Heart right ventricle (tissue), 16 donors: ENCODE measurements around the gene NAPA. TPM values are rescaled to one million over a fixed set of nuclear protein-coding genes. Genes with fewer than 3 reads are reported as not detected.

ENCODE experiments used
- ATAC-seq, 8 donors: fragments of 200-7000 bp; cut with Tn5 transposase; one replicate each; pipeline ENCODE4 v1.9.1; 2020; ENCODE audit warnings: mild to moderate bottlenecking in 8 of 8, moderate library complexity in 8 of 8, moderate number of reproducible peaks in 1 of 8
- DNase-seq, 2 donors: peaks; one replicate each; pipeline ENCODE4 v3.0.0-alpha.2; 2020
- H3K27ac ChIP-seq, 10 donors: fragments of 200-600 bp; sonication (generic) in 2 of 10; one replicate each; pipeline versions ENCODE4 v1.5.0 to v1.8.0; 2020 to 2022; ENCODE audit warnings: mild to moderate bottlenecking in 3 of 10
- H3K27me3 ChIP-seq, 7 donors: fragments of 200-600 bp; one replicate each; pipeline ENCODE4 v1.8.0; 2021 to 2022; ENCODE audit warnings: mild to moderate bottlenecking in 2 of 7
- H3K36me3 ChIP-seq, 9 donors: fragments of 200-600 bp; sonication (generic) in 1 of 9; one replicate each; pipeline versions ENCODE4 v1.5.0 to v1.8.0; 2020 to 2022; ENCODE audit warnings: mild to moderate bottlenecking in 2 of 9
- H3K4me1 ChIP-seq, 9 donors: fragments of 200-600 bp; sonication (generic) in 1 of 9; one replicate each; pipeline versions ENCODE4 v1.5.0 to v1.8.0; 2020 to 2022; ENCODE audit warnings: mild to moderate bottlenecking in 4 of 9
- H3K4me3 ChIP-seq, 10 donors: fragments of 200-600 bp; sonication (generic) in 2 of 10; one replicate each; pipeline versions ENCODE4 v1.5.0 to v1.8.0; 2020 to 2022; ENCODE audit warnings: mild to moderate bottlenecking in 7 of 10, moderate library complexity in 2 of 10
- H3K9me3 ChIP-seq, 11 donors: fragments of 200-600 bp in 10 of 11; sonication (generic) in 2 of 11; one replicate each; pipeline versions ENCODE4 v1.5.0 to v1.8.0; 2013 to 2022; ENCODE audit warnings: mild to moderate bottlenecking in 2 of 11, control low read depth in 1 of 11, moderate library complexity in 1 of 11
- CTCF ChIP-seq, 9 donors: fragments of 200-600 bp; sonication (generic) in 2 of 9; IDR thresholded peaks; one replicate each; pipeline versions ENCODE4 v1.5.0 to v1.8.0; 2021 to 2022; ENCODE audit warnings: antibody characterized with exemption in 9 of 9, mild to moderate bottlenecking in 5 of 9, moderate library complexity in 1 of 9
- WGBS, 2 donors: extraction: QIAGEN DNeasy Blood & Tissue Kit; methylation state at CpG; one replicate each; pipeline ENCODE4 v1.1.7; 2013; ENCODE audit warnings: inconsistent platforms in 1 of 2; 5-methylcytosine and 5-hydroxymethylcytosine counted together
- intact Hi-C, 10 donors: fragments of 100-400 bp; cut with DNase I; formaldehyde crosslinking; loops; one replicate each; pipeline versions ENCODE4 v1.11.1 to v1.14.2; 2022
- polyA plus RNA-seq, 2 donors: library from polyadenylated mRNA; stranded (reverse); fragments of 200-250 nt; gene quantifications; one replicate each; pipeline ENCODE4 v1.2.3, GENCODE V29; 2013
- total RNA-seq, 10 donors: library from RNA; stranded (reverse); fragmentation: NEBNext Ultra II Directional in 3 of 10; extraction: Animal tissue kit (Norgen Biotek cat#: 25700) in 3 of 10; gene quantifications; one replicate each; pipeline versions ENCODE4 v1.2.1 to v1.2.4, GENCODE V29; 2021 to 2023
- donor health status: Arrhythmogenic right ventricular cardiomyopathy.
- donor health status: ischemic (EF 13 %, LVEDD 7.1; RV severe dilation, severe dysfunction).
- donor health status: healthy with polysubstance abuse.
- donor health status: DM: no; HTN: yes; CAD: no.
- donor health status: DM: no; HTN: no; CAD: no.
- donor health status: ischemic (EF 25% LVEDD 6.9; RV normal size, moderate dysfunction).
- donor health status: ischemic (EF 25% LVEDD 5.7; RV mildly dilated, moderate dysfunction).
- donor health status: healthy.
- donor health status: DM: yes; HTN: yes; CAD: no.
- donor health status: Ischemic cardiomyopathy.
- donor health status: ischemic (EF 35%, LVEDD 5.7; RV mildly dilated, moderate dysfunction).
- donor health status: nonischemic (EF 11% LVEDD 7.7; RV severe dilation, severe dysfunction).
- donor health status: DM: yes; HTN: yes; CAD: no.
- donor health status: PGD.
- donor health status: ischemic (EF 29% LVEDD 5.4; RV normal size, mild dysfunction).
- donor health status: nonischemic (EF 23%, LVEDD 6.1; RV moderate dilation, normal function).

Gene NAPA
- total and polyA plus RNA-seq, 12 donors: 115 to 183 (median 125) TPM

DNA sequence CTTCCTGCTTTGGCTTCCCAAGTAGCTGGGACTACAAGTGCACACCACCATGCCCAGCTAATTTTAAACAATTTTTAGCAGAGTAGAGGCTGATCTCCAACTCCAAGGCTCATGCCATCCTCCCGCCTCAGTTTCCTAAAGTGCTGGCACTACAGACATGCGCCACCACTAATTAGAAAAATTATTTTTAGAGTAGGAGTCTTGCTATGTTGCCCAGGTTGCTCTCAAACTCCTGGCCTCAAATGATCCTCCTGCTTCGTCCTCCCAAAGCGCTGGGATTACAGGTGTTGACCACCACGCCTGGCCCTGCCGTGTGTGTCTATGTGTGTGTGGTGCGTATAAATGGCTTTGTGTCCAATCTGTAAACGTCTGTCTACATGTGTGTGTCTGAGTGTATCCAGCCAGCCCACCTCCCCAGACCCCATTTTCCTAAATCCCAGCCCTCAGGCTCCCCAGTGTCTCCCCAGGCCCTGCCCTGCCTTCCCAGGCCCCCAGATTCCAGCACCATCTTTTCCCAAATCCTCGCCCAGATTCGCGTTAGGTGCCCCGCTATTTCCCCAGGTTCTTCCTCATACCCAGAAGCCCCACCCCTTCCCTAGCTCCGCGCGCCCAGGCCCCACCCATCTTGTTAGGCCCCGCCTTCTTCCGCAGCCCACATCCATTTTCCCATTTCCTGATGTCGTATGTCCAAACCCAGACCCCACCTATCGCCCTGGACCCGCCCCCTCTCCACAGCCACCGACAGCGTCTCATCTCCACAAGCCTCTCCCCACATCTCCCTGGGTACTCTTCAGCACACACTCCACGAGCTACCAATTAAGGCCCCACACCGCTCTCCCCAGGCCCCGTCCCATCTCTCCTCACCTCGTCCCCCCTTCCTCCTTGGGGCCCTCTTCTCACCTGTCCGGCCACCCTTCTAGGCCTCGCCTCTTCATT lies 68.1 kb downstream of the NAPA start:
- DNase-seq (no peak), ATAC-seq (peak in 1 of 8 donors; percentile 38)
- Histone ChIP-seq H3K27me3 (peaks cover 5 to 96% (median 92%) of the 10 kb centered on the region in 7 donors), H3K36me3 (no peaks in the 10 kb centered on the region), H3K4me1 (peaks cover 0 to 33% (median 15%) of the 10 kb centered on the region in 9 donors), H3K27ac (no peak overlapping the region), H3K4me3 (peak overlapping the region in 1 of 10 donors; percentile 22), H3K9me3 (peaks cover 0 to 6% (median 0%) of the 10 kb centered on the region in 11 donors)
- intact Hi-C loops: loop anchor here in 1 of 10 donors (10.0 kb wide), 1 partner anchor 118 kb away; no protein-coding TSS in a partner anchor
- WGBS, 2 donors: 14 to 16% methylated on average over 28 of the region's 28 CpGs
- TF ChIP-seq CTCF (IDR thresholded peaks at IDR 0.05): no peak

DNA sequence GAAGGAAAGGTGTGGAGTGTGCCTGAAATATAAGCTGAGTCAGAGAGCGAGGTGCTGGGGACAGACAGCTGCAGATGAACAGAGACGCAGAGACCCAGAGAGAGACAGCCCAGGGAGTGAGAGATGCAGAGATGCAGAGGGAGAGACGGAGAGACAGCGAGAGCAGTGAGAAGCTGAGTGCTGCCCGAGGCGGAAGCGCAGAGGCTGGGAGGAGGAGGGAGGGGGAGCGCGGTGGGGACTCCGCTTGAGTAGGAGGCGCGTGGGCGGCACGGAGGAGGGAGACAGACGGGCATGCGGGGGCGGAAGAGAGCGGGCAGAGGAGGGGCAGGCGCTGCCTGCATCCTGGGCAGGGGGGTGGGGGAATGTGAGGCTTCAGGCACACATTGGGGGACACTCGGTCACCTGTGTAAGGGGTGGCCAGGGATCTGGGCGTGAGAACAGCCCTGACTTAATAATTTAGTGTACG lies 68.9 kb downstream of the NAPA start:
- TF ChIP-seq CTCF (IDR thresholded peaks at IDR 0.05): no peak
- H3K36me3 ChIP-seq: no peaks in the 10 kb centered on the region
- no peak overlapping the region for H3K4me3 ChIP-seq
- ATAC-seq: peak in 4 of 8 donors; percentile 30 to 48 (median 40)
- 6 to 7% methylated on average over 21 to 22 of the region's 22 CpGs for WGBS, 2 donors
- intact Hi-C loops: loop anchor here in 1 of 10 donors (10.0 kb wide), 1 partner anchor 119 kb away; no protein-coding TSS in a partner anchor
- H3K4me1 ChIP-seq: peaks cover 0 to 33% (median 15%) of the 10 kb centered on the region in 9 donors
- peaks cover 5 to 100% (median 97%) of the 10 kb centered on the region in 7 donors for H3K27me3 ChIP-seq
- no peak overlapping the region for H3K27ac ChIP-seq
- no peaks in the 10 kb centered on the region for H3K9me3 ChIP-seq
- DNase-seq: no peak

DNA sequence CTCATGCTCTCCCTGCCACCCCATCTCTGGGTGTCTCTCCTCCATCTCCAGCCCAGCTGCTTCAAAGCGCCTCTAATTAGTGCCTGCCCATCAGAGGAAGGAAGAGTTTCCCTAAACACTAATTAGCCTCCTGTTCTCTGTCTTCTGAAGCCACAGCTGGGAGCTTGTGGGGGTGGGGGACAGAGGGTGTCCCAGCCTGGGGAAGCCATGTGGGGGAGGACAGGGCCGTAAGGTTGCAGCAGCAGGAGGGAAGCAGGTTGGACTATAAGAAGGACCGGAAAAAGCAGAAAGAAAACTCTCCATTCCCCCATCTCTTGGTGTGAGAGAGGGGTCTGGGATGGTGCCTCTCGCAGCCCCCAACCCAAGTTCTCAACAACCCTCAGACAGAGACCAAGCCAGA lies 69.3 kb downstream of the NAPA start:
- WGBS, 2 donors: 47% methylated on average over 4 of the region's 4 CpGs
- TF ChIP-seq CTCF (IDR thresholded peaks at IDR 0.05): no peak

GRCh38 chr19:47444388-47444821 lies 70.5 kb downstream of the NAPA start:
- no peak overlapping the region for H3K4me3 ChIP-seq
- H3K4me1 ChIP-seq: peaks cover 0 to 33% (median 15%) of the 10 kb centered on the region in 9 donors
- no peak overlapping the region for H3K27ac ChIP-seq
- no peak for ATAC-seq
- no peak for DNase-seq
- H3K36me3 ChIP-seq: no peaks in the 10 kb centered on the region
- peaks cover 5 to 94% (median 84%) of the 10 kb centered on the region in 7 donors for H3K27me3 ChIP-seq
- no peak for TF ChIP-seq CTCF (IDR thresholded peaks at IDR 0.05)
- no peaks in the 10 kb centered on the region for H3K9me3 ChIP-seq
- WGBS, 2 donors: 14 to 15% methylated on average over 22 of the region's 22 CpGs
- intact Hi-C loops: loop anchor here in 1 of 10 donors (10.0 kb wide), 1 partner anchor 120 kb away; no protein-coding TSS in a partner anchor

More for the DNA sequence above, 69.3 kb downstream of the NAPA start:
- DNase-seq (no peak), ATAC-seq (no peak)
- intact Hi-C loops: loop anchor here in 1 of 10 donors (10.0 kb wide), 1 partner anchor 119 kb away; no protein-coding TSS in a partner anchor
- peaks cover 0 to 33% (median 15%) of the 10 kb centered on the region in 9 donors for H3K4me1 ChIP-seq
- H3K4me3 ChIP-seq: no peak overlapping the region
- H3K9me3 ChIP-seq: no peaks in the 10 kb centered on the region
- H3K27ac ChIP-seq: no peak overlapping the region
- H3K27me3 ChIP-seq: peaks cover 5 to 100% (median 95%) of the 10 kb centered on the region in 7 donors
- H3K36me3 ChIP-seq: no peaks in the 10 kb centered on the region
